ENCODE data around the gene RILPL1. TPM values are rescaled to one million over a fixed set of nuclear protein-coding genes. Genes with fewer than 3 reads are reported as not detected.
A peak's percentile ranks its signal among the peaks of the same experiment; 100 is the strongest.
"Not testable (repeated sequence)": the region's sequence is repeated elsewhere in the genome, so short reads cannot be mapped to it uniquely, and the experiment has no call there.

The RILPL1 gene
- total RNA-seq (6.6 TPM), polyA plus RNA-seq (under 1 TPM; 0.13 to 0.49 (median 0.32) TPM)

DNA sequence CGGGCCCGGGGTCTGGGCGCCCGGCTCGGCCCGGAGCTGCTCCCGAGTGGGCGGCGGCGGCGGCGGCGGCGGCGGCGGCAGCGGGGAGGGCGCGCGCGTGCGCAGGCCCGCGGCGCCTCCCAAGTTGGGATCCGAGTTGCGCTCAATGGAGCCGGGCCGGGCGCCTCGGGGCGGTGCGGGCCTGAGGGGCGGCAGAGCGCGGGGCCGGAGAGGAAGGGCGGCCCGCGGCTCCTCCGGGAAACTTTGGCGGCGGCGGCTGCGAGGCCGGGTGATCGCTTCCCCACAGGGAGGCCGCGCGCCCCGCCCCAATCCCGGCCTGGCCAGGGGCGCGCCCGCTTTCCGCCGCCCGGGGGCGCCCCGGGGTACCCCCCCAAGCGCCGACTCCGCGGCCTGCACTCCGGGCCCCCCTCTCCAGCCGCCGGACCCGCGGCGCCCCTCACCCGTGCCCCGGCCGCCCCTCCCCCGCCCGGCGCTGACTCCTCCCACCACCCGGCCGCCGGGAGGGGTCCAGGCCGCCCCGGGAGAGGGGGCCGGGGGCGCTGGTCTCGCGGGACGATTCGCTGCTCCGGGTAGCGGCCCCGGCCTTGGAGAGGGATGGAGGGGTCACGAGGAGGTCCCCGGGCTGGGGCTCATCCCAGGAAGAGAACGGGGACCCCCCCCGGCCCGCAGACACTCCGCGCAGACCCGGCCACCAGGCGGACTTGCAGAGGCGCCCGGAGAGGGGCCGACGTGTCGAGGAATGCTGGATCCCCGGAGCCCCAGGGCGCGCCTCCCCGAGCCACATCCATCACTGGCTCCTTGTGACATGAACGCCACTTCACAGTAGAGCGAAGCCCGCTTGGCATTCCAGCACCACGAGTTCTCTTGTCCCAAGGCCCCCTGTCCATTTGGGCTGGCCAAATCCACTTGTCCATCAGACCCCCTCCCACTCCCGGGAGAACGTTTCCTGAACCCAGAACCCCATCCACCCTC is at the start of gene RILPL1:
Gene RILPL1 (minus strand): TSS at position 48 of the 972 bp plus-strand sequence. CDS start 237 bp downstream, outside the sequence.
- Mint-ChIP-seq H3K27me3 (peaks cover 4% of the 10 kb centered on the region), H3K27ac (peak within 1 kb of the TSS; percentile 52 to 84 (median 73)), H3K9me3 (no peaks in the 10 kb centered on the region), H3K4me3 (peak within 1 kb of the TSS; percentile 88 to 96 (median 93)), H3K36me3 (peaks cover 1% of the 10 kb centered on the region), H3K4me1 (peaks cover 10 to 32% (median 16%) of the 10 kb centered on the region in 4 donors)
- Histone ChIP-seq H3K36me3 (ENCODE audit: control insufficient read depth, insufficient read depth, low read length) (no peaks in the 10 kb centered on the region), H3K4me1 (ENCODE audit: control insufficient read depth, insufficient read depth, low read length, poor library complexity, severe bottlenecking) (peaks cover 13% of the 10 kb centered on the region), H3K27me3 (ENCODE audit: control insufficient read depth, insufficient read depth, low read length) (no peaks in the 10 kb centered on the region), H3K27ac (ENCODE audit: insufficient read depth, low read length, poor library complexity, severe bottlenecking) (no peak within 1 kb of the TSS), H3K9me3 (ENCODE audit: control insufficient read depth in 2 of 2, low read length in 2 of 2) (no peaks in the 10 kb centered on the region), H3K4me3 (ENCODE audit: low read depth, low read length) (peak within 1 kb of the TSS; percentile 64)
- peak; percentile 69 to 77 for ATAC-seq (ENCODE audit: low read depth in 2 of 2)
- peak; percentile 23 to 39 (median 36) for DNase-seq

- Mint-ChIP-seq H3K9me3 (no peaks in the 10 kb centered on the region), H3K27me3 (peaks cover 5% of the 10 kb centered on the region), H3K36me3 (no peaks in the 10 kb centered on the region), H3K4me1 (peaks cover 12 to 41% (median 25%) of the 10 kb centered on the region in 4 donors), H3K27ac (no peak overlapping the region), H3K4me3 (peak overlapping the region in 1 of 4 donors; percentile 93)
- Histone ChIP-seq H3K36me3 (ENCODE audit: control insufficient read depth, insufficient read depth, low read length) (no peaks in the 10 kb centered on the region), H3K27me3 (ENCODE audit: control insufficient read depth, insufficient read depth, low read length) (no peaks in the 10 kb centered on the region), H3K9me3 (ENCODE audit: control insufficient read depth in 2 of 2, low read length in 2 of 2) (no peaks in the 10 kb centered on the region), H3K4me1 (ENCODE audit: control insufficient read depth, insufficient read depth, low read length, poor library complexity, severe bottlenecking) (peaks cover 24% of the 10 kb centered on the region), H3K4me3 (ENCODE audit: low read depth, low read length) (no peak overlapping the region), H3K27ac (ENCODE audit: insufficient read depth, low read length, poor library complexity, severe bottlenecking) (no peak overlapping the region)
- ATAC-seq (ENCODE audit: low read depth in 2 of 2), result no peak
- no peak for DNase-seq
Measured at GRCh38 chr12:123580772-123581171, 47.3 kb upstream of the RILPL1 start.

DNA sequence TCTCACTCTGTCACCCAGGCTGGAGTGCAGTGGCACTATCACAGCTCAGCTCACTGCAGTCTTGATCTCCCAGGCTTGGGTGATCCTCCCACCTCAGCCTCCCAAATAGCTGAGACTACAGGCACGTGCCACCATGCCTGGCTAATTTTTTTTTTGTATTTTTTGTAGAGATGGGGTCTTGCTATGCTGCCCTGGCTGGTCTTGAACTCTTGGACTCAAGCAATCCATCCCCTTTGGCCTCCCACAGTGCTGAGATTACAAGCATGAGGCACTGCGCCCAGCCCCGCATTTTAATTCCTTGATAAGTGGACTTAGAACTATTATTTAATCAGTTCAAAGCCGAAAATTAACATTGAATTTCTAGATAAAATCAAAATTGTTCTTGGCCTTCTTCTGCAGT is 45.3 kb upstream of the RILPL1 start:
- H3K36me3 Mint-ChIP-seq; DNase-seq; H3K9me3 ChIP-seq (ENCODE audit: control insufficient read depth in 2 of 2, low read length in 2 of 2); H3K27me3 ChIP-seq (ENCODE audit: control insufficient read depth, insufficient read depth, low read length); H3K4me3 Mint-ChIP-seq; H3K27me3 Mint-ChIP-seq; H3K4me3 ChIP-seq (ENCODE audit: low read depth, low read length); H3K36me3 ChIP-seq (ENCODE audit: control insufficient read depth, insufficient read depth, low read length); H3K9me3 Mint-ChIP-seq; H3K27ac ChIP-seq (ENCODE audit: insufficient read depth, low read length, poor library complexity, severe bottlenecking); ATAC-seq (ENCODE audit: low read depth in 2 of 2): not testable (repeated sequence)
- Mint-ChIP-seq H3K4me1 (peaks cover 4 to 28% (median 15%) of the 10 kb centered on the region in 4 donors), H3K27ac (peak overlapping the region in 1 of 3 donors; percentile 83)
- H3K4me1 ChIP-seq (ENCODE audit: control insufficient read depth, insufficient read depth, low read length, poor library complexity, severe bottlenecking), result peaks cover 16% of the 10 kb centered on the region

DNA sequence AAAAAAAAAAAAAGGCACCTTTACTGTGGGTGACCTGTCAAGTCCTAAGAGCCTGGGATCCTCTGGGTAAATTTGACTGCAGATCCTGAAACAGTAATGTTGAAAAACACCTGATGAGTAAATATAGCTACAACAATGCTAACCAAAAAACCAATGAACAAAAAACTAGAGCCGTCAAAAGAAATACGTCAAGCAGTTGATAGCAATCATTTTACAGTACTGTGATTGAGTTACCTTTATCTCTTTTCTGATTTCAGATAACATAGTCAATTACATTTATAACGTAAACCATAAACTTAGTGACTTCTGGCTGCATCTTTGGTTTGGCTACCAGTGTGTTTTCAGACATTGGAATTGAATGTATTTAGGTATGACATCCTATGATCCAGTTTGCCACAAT is 44.7 kb upstream of the RILPL1 start:
- no peak overlapping the region for H3K4me3 Mint-ChIP-seq

GRCh38 chr12:123576611-123577010 is 43.1 kb upstream of the RILPL1 start:
- no peaks in the 10 kb centered on the region for H3K4me1 ChIP-seq (ENCODE audit: control insufficient read depth, insufficient read depth, low read length, poor library complexity, severe bottlenecking)
- H3K36me3 ChIP-seq (ENCODE audit: control insufficient read depth, insufficient read depth, low read length), result no peaks in the 10 kb centered on the region
- H3K27me3 ChIP-seq (ENCODE audit: control insufficient read depth, insufficient read depth, low read length), result no peaks in the 10 kb centered on the region
- peaks cover 6% of the 10 kb centered on the region for H3K27me3 Mint-ChIP-seq
- H3K36me3 Mint-ChIP-seq, result no peaks in the 10 kb centered on the region
- no peak overlapping the region for H3K4me3 Mint-ChIP-seq
- H3K27ac ChIP-seq (ENCODE audit: insufficient read depth, low read length, poor library complexity, severe bottlenecking), result no peak overlapping the region
- ATAC-seq (ENCODE audit: low read depth in 2 of 2), result no peak
- H3K27ac Mint-ChIP-seq, result peak overlapping the region in 1 of 3 donors; percentile 44
- no peak overlapping the region for H3K4me3 ChIP-seq (ENCODE audit: low read depth, low read length)
- DNase-seq, result no peak
- peaks cover 0 to 10% (median under 1%) of the 10 kb centered on the region in 4 donors for H3K4me1 Mint-ChIP-seq
- H3K9me3 ChIP-seq (ENCODE audit: control insufficient read depth in 2 of 2, low read length in 2 of 2), result no peaks in the 10 kb centered on the region
- no peaks in the 10 kb centered on the region for H3K9me3 Mint-ChIP-seq

More for the DNA sequence above, 44.7 kb upstream of the RILPL1 start:
- H3K9me3 ChIP-seq (ENCODE audit: control insufficient read depth in 2 of 2, low read length in 2 of 2), result no peaks in the 10 kb centered on the region
- H3K9me3 Mint-ChIP-seq, result no peaks in the 10 kb centered on the region
- ATAC-seq (ENCODE audit: low read depth in 2 of 2) (no peak), DNase-seq (no peak)
- no peak overlapping the region for H3K27ac Mint-ChIP-seq
- H3K27ac ChIP-seq (ENCODE audit: insufficient read depth, low read length, poor library complexity, severe bottlenecking), result no peak overlapping the region
- H3K27me3 Mint-ChIP-seq, result peaks cover 5% of the 10 kb centered on the region
- H3K4me1 Mint-ChIP-seq, result peaks cover 4 to 24% (median 12%) of the 10 kb centered on the region in 4 donors
- no peaks in the 10 kb centered on the region for H3K27me3 ChIP-seq (ENCODE audit: control insufficient read depth, insufficient read depth, low read length)
- H3K36me3 ChIP-seq (ENCODE audit: control insufficient read depth, insufficient read depth, low read length), result no peaks in the 10 kb centered on the region
- H3K36me3 Mint-ChIP-seq, result no peaks in the 10 kb centered on the region
- peaks cover 13% of the 10 kb centered on the region for H3K4me1 ChIP-seq (ENCODE audit: control insufficient read depth, insufficient read depth, low read length, poor library complexity, severe bottlenecking)
- no peak overlapping the region for H3K4me3 ChIP-seq (ENCODE audit: low read depth, low read length)

- H3K9me3 Mint-ChIP-seq, result no peaks in the 10 kb centered on the region
- H3K36me3 Mint-ChIP-seq, result no peaks in the 10 kb centered on the region
- no peaks in the 10 kb centered on the region for H3K9me3 ChIP-seq (ENCODE audit: control insufficient read depth in 2 of 2, low read length in 2 of 2)
- no peak overlapping the region for H3K4me3 Mint-ChIP-seq
- H3K4me3 ChIP-seq (ENCODE audit: low read depth, low read length), result no peak overlapping the region
- H3K27ac ChIP-seq (ENCODE audit: insufficient read depth, low read length, poor library complexity, severe bottlenecking), result no peak overlapping the region
- peaks cover 23% of the 10 kb centered on the region for H3K27me3 Mint-ChIP-seq
- peaks cover 0 to 6% (median 4%) of the 10 kb centered on the region in 4 donors for H3K4me1 Mint-ChIP-seq
- no peaks in the 10 kb centered on the region for H3K36me3 ChIP-seq (ENCODE audit: control insufficient read depth, insufficient read depth, low read length)
- no peaks in the 10 kb centered on the region for H3K27me3 ChIP-seq (ENCODE audit: control insufficient read depth, insufficient read depth, low read length)
- no peaks in the 10 kb centered on the region for H3K4me1 ChIP-seq (ENCODE audit: control insufficient read depth, insufficient read depth, low read length, poor library complexity, severe bottlenecking)
- no peak overlapping the region for H3K27ac Mint-ChIP-seq
- no peak for ATAC-seq (ENCODE audit: low read depth in 2 of 2)
- no peak for DNase-seq
Measured at GRCh38 chr12:123573870-123574269, 40.4 kb upstream of the RILPL1 start.

- Mint-ChIP-seq H3K36me3 (no peaks in the 10 kb centered on the region), H3K4me1 (peaks cover 0 to 6% (median 3%) of the 10 kb centered on the region in 4 donors), H3K27me3 (peaks cover 24% of the 10 kb centered on the region), H3K4me3 (no peak overlapping the region), H3K9me3 (no peaks in the 10 kb centered on the region), H3K27ac (no peak overlapping the region)
- Histone ChIP-seq H3K27ac (ENCODE audit: insufficient read depth, low read length, poor library complexity, severe bottlenecking) (no peak overlapping the region), H3K27me3 (ENCODE audit: control insufficient read depth, insufficient read depth, low read length) (no peaks in the 10 kb centered on the region), H3K4me3 (ENCODE audit: low read depth, low read length) (no peak overlapping the region), H3K36me3 (ENCODE audit: control insufficient read depth, insufficient read depth, low read length) (no peaks in the 10 kb centered on the region), H3K4me1 (ENCODE audit: control insufficient read depth, insufficient read depth, low read length, poor library complexity, severe bottlenecking) (no peaks in the 10 kb centered on the region), H3K9me3 (ENCODE audit: control insufficient read depth in 2 of 2, low read length in 2 of 2) (no peaks in the 10 kb centered on the region)
- ATAC-seq (ENCODE audit: low read depth in 2 of 2), result no peak
- no peak for DNase-seq
Measured at GRCh38 chr12:123572391-123572790, 38.9 kb upstream of the RILPL1 start.
